ENCODE measurements around the gene SPEG.

DNA sequence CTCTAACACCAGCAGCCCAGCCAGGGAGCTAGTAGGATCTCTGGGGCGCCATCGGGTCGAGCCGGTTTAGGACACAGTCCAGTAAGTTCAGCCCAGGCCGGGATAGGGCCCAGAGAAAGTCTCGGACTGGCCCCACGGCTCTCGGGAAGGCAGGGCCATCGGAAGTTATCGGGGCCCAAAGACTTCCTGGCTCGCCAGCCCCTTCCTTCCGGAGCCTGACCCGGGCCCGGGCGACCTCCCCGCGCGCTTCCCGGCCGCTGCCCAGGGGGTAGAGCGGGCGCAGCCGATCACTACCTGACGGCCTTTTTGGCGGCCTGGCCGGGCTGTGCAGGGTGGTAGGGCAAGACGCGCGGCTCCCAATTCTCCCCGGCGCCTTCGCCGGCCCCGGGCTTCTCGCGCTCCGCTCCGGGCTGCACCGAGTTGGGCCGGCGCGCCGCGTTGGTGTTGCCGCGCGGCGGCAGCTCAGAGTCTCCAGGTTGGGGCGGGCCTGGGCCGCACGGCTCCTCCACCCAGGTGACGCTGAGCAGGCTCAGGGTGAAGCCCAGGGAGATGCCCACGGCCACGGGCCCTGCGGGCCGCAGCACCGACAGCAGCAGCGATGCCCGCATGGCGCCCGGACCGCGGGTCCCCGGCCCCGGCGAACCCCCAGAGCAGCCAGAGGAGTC lies 108.4 kb downstream of the SPEG start:
- TF ChIP-seq, protein P1, sequence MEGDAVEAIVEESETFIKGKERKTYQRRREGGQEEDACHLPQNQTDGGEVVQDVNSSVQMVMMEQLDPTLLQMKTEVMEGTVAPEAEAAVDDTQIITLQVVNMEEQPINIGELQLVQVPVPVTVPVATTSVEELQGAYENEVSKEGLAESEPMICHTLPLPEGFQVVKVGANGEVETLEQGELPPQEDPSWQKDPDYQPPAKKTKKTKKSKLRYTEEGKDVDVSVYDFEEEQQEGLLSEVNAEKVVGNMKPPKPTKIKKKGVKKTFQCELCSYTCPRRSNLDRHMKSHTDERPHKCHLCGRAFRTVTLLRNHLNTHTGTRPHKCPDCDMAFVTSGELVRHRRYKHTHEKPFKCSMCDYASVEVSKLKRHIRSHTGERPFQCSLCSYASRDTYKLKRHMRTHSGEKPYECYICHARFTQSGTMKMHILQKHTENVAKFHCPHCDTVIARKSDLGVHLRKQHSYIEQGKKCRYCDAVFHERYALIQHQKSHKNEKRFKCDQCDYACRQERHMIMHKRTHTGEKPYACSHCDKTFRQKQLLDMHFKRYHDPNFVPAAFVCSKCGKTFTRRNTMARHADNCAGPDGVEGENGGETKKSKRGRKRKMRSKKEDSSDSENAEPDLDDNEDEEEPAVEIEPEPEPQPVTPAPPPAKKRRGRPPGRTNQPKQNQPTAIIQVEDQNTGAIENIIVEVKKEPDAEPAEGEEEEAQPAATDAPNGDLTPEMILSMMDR (conservative IDR thresholded peaks at IDR 0.05; ENCODE audit: low read length): 0 out of 2 replicates have a peak, but pooled peaks have one; percentile 19
- no peak for TF ChIP-seq EZH2phosphoT487 (IDR thresholded peaks at IDR 0.05; ENCODE audit: borderline replicate concordance, low read depth, low read length)
